ENCODE results near the gene OR2M2.

OR2M2 gene, protein sequence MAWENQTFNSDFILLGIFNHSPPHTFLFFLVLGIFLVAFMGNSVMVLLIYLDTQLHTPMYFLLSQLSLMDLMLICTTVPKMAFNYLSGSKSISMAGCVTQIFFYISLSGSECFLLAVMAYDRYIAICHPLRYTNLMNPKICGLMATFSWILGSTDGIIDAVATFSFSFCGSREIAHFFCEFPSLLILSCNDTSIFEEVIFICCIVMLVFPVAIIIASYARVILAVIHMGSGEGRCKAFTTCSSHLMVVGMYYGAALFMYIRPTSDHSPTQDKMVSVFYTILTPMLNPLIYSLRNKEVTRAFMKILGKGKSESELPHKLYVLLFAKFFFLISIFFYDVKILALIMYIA

DNA sequence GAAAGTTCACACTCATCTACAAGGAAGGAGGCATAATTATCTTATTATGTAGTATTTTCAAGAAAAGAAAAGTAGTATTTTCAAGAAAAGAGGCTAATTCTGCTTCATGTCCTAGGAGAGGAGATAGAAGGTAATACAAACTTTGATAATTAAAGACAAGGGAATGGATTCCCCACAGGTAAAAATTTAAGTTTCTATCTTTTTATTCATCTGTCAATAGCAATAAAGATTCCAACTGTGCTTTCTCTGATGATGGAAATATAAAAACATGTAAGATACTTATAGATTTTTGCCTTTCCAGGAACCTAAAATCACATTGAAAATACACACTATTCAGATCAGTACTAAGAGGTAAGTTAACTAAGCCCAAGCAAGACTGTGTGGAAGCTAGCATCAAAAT is at the start of gene OR2M2:
OR2M2 (plus strand) TSS at position 301 of the 400 bp plus-strand sequence. CDS start 5,165 bp downstream, outside the sequence.
- H2AFZ ChIP-seq (ENCODE audit: low read length): no peak within 1 kb of the TSS

DNA sequence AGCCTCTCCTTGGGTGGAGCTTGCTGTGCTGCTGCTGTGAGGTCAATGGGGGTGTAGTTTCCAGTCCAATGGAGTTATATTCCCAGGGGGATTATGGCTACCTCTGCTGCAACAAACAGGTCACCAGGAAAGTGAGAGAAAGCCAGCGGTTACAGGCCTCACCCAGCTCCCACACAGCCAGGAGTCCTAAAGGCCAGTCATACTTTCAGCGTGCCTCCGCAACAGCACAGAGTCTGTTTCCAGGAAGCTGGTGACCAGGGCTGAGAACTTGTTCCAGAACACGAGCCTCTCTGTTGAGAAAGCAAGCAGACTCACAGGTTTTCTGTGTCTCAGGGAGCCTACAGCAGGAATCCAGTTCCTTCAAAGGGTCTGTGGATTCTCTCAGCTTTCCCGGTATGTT is 47.0 kb upstream of the OR2M2 start:
- H3K4me3 ChIP-seq (ENCODE audit: low read length): no peak overlapping the region
- no peak for TF ChIP-seq EZH2 (optimal IDR thresholded peaks at IDR 0.05; ENCODE audit: low read depth, low read length)
- TF ChIP-seq, protein P1, sequence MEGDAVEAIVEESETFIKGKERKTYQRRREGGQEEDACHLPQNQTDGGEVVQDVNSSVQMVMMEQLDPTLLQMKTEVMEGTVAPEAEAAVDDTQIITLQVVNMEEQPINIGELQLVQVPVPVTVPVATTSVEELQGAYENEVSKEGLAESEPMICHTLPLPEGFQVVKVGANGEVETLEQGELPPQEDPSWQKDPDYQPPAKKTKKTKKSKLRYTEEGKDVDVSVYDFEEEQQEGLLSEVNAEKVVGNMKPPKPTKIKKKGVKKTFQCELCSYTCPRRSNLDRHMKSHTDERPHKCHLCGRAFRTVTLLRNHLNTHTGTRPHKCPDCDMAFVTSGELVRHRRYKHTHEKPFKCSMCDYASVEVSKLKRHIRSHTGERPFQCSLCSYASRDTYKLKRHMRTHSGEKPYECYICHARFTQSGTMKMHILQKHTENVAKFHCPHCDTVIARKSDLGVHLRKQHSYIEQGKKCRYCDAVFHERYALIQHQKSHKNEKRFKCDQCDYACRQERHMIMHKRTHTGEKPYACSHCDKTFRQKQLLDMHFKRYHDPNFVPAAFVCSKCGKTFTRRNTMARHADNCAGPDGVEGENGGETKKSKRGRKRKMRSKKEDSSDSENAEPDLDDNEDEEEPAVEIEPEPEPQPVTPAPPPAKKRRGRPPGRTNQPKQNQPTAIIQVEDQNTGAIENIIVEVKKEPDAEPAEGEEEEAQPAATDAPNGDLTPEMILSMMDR (IDR thresholded peaks at IDR 0.05; ENCODE audit: low read length): no peak
- TF ChIP-seq EZH2phosphoT487 (IDR thresholded peaks at IDR 0.05; ENCODE audit: low read length): no peak
- H3K27ac ChIP-seq (ENCODE audit: low read length): no peak overlapping the region
- no peaks in the 10 kb centered on the region for H3K36me3 ChIP-seq (replicated peaks; ENCODE audit: insufficient read depth, low read length)
- no peaks in the 10 kb centered on the region for H3F3A ChIP-seq (ENCODE audit: insufficient read depth, low read length)
- H3K9me2 ChIP-seq (replicated peaks; ENCODE audit: insufficient read depth, low read length): no peaks in the 10 kb centered on the region
- DNase-seq: no peak
- no peaks in the 10 kb centered on the region for H3K9me3 ChIP-seq (replicated peaks; ENCODE audit: insufficient read depth, low read length)
- H4K20me1 ChIP-seq (ENCODE audit: insufficient read depth, low read length): no peaks in the 10 kb centered on the region
- peak overlapping the region; percentile 25 for H2AFZ ChIP-seq (ENCODE audit: low read length)
- no peak overlapping the region for H3K9ac ChIP-seq (ENCODE audit: low read length)
- H3K4me2 ChIP-seq (ENCODE audit: low read depth, low read length): peak overlapping the region; percentile 6; the same call in 1 of the 2 replicates
- H3K27me3 ChIP-seq (replicated peaks; ENCODE audit: insufficient read depth, low read length): no peaks in the 10 kb centered on the region
- no peaks in the 10 kb centered on the region for H3K79me2 ChIP-seq (ENCODE audit: low read length)
- peaks cover 3% of the 10 kb centered on the region; the same call in 1 of the 2 replicates for H3K4me1 ChIP-seq (ENCODE audit: low read length)

More for the DNA sequence above, at the start of gene OR2M2:
- Histone ChIP-seq H3K79me2 (ENCODE audit: low read length) (no peaks in the 10 kb centered on the region), H3K27ac (ENCODE audit: low read length) (no peak within 1 kb of the TSS), H3K9ac (ENCODE audit: low read length) (no peak within 1 kb of the TSS), H3F3A (ENCODE audit: insufficient read depth, low read length) (no peaks in the 10 kb centered on the region), H3K4me2 (ENCODE audit: low read depth, low read length) (no peak within 1 kb of the TSS), H3K4me1 (ENCODE audit: low read length) (no peaks in the 10 kb centered on the region), H3K36me3 (replicated peaks; ENCODE audit: insufficient read depth, low read length) (no peaks in the 10 kb centered on the region), H3K9me3 (replicated peaks; ENCODE audit: insufficient read depth, low read length) (no peaks in the 10 kb centered on the region), H3K27me3 (replicated peaks; ENCODE audit: insufficient read depth, low read length) (no peaks in the 10 kb centered on the region), H3K9me2 (replicated peaks; ENCODE audit: insufficient read depth, low read length) (no peaks in the 10 kb centered on the region), H3K4me3 (ENCODE audit: low read length) (no peak within 1 kb of the TSS), H4K20me1 (ENCODE audit: insufficient read depth, low read length) (no peaks in the 10 kb centered on the region)
- TF ChIP-seq EZH2phosphoT487 (IDR thresholded peaks at IDR 0.05; ENCODE audit: low read length) (no peak), EZH2 (optimal IDR thresholded peaks at IDR 0.05; ENCODE audit: low read depth, low read length) (no peak)
- TF ChIP-seq, protein P1 (IDR thresholded peaks at IDR 0.05; ENCODE audit: low read length): no peak
- no peak for DNase-seq

DNA sequence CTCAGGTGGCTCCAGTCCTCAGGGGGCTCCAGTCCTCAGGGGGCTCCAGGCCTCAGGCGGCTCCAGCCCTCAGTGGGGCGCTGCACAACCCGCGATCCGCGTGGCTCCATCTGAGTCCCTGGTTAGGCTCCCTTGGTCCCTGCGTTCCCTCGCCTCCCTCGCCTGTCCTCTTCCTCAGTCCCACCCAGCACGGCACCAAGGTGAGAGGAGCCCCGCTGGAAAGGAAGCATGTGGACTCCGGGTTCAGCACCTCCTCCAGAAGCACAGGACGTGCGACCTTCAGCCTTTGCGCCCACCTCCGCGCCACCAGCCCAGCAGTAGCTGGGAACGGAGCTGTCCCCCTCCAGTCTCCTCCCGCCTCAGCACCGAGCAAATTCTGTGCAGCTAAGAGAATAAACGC is 37.8 kb upstream of the OR2M2 start:
- no peak for DNase-seq
- no peak overlapping the region for H2AFZ ChIP-seq (ENCODE audit: low read length)

More for the DNA sequence above, 37.8 kb upstream of the OR2M2 start:
- Histone ChIP-seq H3K9me2 (replicated peaks; ENCODE audit: insufficient read depth, low read length) (no peaks in the 10 kb centered on the region), H4K20me1 (ENCODE audit: insufficient read depth, low read length) (no peaks in the 10 kb centered on the region), H3K9me3 (replicated peaks; ENCODE audit: insufficient read depth, low read length) (no peaks in the 10 kb centered on the region), H3F3A (ENCODE audit: insufficient read depth, low read length) (no peaks in the 10 kb centered on the region), H3K27me3 (replicated peaks; ENCODE audit: insufficient read depth, low read length) (no peaks in the 10 kb centered on the region), H3K79me2 (ENCODE audit: low read length) (no peaks in the 10 kb centered on the region), H3K4me2 (ENCODE audit: low read depth, low read length) (no peak overlapping the region), H3K9ac (ENCODE audit: low read length) (no peak overlapping the region), H3K36me3 (replicated peaks; ENCODE audit: insufficient read depth, low read length) (no peaks in the 10 kb centered on the region), H3K4me3 (ENCODE audit: low read length) (no peak overlapping the region), H3K4me1 (ENCODE audit: low read length) (peaks cover 5% of the 10 kb centered on the region; the same call in 1 of the 2 replicates), H3K27ac (ENCODE audit: low read length) (no peak overlapping the region)
- no peak for TF ChIP-seq EZH2 (optimal IDR thresholded peaks at IDR 0.05; ENCODE audit: low read depth, low read length)
- TF ChIP-seq, protein P1 (IDR thresholded peaks at IDR 0.05; ENCODE audit: low read length): no peak
- TF ChIP-seq EZH2phosphoT487 (IDR thresholded peaks at IDR 0.05; ENCODE audit: low read length): no peak

All from MM.1S (cell line).